HL-60 (cell line): ENCODE data around the gene GNAI1.

ENCODE experiments used
- CTCF ChIP-seq: IDR thresholded peaks from one replicate; pipeline ENCODE4 v1.5.1; 2011; ENCODE audit warnings: low read length, control low read depth, inconsistent platforms; ENCODE audit not compliant: insufficient read depth
- GABPA ChIP-seq: IDR thresholded peaks from 2 replicates; pipeline ENCODE4 v1.6.1; 2012; ENCODE audit warnings: low read depth
- POLR2AphosphoS5 ChIP-seq: IDR thresholded peaks from 2 replicates; pipeline ENCODE4 v1.6.1; 2012; ENCODE audit warnings: low read depth

- TF ChIP-seq GABPA (no peak), CTCF (no peak), POLR2AphosphoS5 (no peak)
Measured at GRCh38 chr7:80145780-80146422, 11.3 kb downstream of the GNAI1 start.
